HCT116 (cell line): ENCODE data around the gene MAP4K4.

Source experiments
- CEBPB ChIP-seq: IDR thresholded peaks from 2 replicates; pipeline ENCODE4 v1.6.1; 2012; ENCODE audit warnings: low read depth
- EZH2 ChIP-seq: fragments of 200-600 bp; sonication (generic); IDR thresholded peaks from 2 replicates; pipeline ENCODE4 v1.6.1; 2017; ENCODE audit warnings: antibody characterized with exemption, mixed run types
- POLR2A ChIP-seq: IDR thresholded peaks from 2 replicates; pipeline ENCODE4 v1.7.0; 2011; ENCODE audit warnings: borderline replicate concordance; ENCODE audit not compliant: insufficient read depth, insufficient read length; ENCODE audit errors: extremely low read depth
- SRF ChIP-seq: IDR thresholded peaks from 2 replicates; pipeline ENCODE4 v1.6.1; 2012; ENCODE audit warnings: low read depth
- ZFX ChIP-seq: fragments of 450-650 bp; IDR thresholded peaks from 2 replicates; pipeline ENCODE4 v1.6.1; 2017
- TF ChIP-seq, protein P1 (sequence below), 3 experiments: fragments of 200-600 bp in 1 of 3; sonication (generic) in 1 of 3; IDR thresholded peaks in 2 of 3; conservative IDR thresholded peaks in 1 of 3; 2 replicates each; pipeline ENCODE4 v1.5.1; 2012 to 2017; ENCODE audit warnings: low read depth in 2 of 3, low read length in 2 of 3, antibody characterized with exemption in 1 of 3, borderline replicate concordance in 1 of 3, control low read depth in 1 of 3, mild to moderate bottlenecking in 1 of 3, mixed read lengths in 1 of 3, mixed run types in 1 of 3, moderate library complexity in 1 of 3; ENCODE audit not compliant: insufficient read depth in 1 of 3
- TF ChIP-seq, protein P2 (sequence below): IDR thresholded peaks from 2 replicates; pipeline ENCODE4 v1.6.1; 2012

DNA sequence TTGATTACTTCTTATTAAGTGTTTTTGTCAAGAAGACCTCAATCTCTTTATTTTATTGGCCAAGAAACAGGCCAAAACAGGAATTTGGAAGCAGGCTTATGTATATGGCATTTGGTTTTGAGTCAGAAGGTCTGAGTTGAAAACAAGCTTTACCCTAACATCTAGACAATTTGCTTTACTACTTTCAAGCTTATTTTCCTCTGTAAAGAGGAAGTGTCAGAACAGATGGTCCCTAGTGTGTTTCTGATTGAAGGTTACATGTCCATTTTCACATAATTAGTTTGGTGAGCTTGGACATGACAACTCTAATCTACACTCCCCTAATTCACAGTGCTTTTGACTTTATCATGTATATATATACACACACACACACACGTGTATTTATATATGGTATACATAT lies 19.8 kb upstream of the MAP4K4 start:
- TF ChIP-seq SRF: no peak
- TF ChIP-seq, protein P1, sequence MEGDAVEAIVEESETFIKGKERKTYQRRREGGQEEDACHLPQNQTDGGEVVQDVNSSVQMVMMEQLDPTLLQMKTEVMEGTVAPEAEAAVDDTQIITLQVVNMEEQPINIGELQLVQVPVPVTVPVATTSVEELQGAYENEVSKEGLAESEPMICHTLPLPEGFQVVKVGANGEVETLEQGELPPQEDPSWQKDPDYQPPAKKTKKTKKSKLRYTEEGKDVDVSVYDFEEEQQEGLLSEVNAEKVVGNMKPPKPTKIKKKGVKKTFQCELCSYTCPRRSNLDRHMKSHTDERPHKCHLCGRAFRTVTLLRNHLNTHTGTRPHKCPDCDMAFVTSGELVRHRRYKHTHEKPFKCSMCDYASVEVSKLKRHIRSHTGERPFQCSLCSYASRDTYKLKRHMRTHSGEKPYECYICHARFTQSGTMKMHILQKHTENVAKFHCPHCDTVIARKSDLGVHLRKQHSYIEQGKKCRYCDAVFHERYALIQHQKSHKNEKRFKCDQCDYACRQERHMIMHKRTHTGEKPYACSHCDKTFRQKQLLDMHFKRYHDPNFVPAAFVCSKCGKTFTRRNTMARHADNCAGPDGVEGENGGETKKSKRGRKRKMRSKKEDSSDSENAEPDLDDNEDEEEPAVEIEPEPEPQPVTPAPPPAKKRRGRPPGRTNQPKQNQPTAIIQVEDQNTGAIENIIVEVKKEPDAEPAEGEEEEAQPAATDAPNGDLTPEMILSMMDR (IDR thresholded peaks at IDR 0.05 in 2 of 3, conservative IDR thresholded peaks at IDR 0.05 in 1 of 3; ENCODE audit: borderline replicate concordance in 1 of 3, insufficient read depth in 1 of 3, low read depth in 2 of 3, low read length in 2 of 3): no peak
- TF ChIP-seq EZH2: no peak
- TF ChIP-seq, protein P2, sequence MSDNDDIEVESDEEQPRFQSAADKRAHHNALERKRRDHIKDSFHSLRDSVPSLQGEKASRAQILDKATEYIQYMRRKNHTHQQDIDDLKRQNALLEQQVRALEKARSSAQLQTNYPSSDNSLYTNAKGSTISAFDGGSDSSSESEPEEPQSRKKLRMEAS: no peak
- TF ChIP-seq CEBPB: no peak
- no peak for TF ChIP-seq POLR2A
- no peak for TF ChIP-seq ZFX
